Retinal pigment epithelial cell (primary cell): ENCODE measurements around the gene IQGAP2.

Source experiments
- DNase-seq: peaks from one replicate; pipeline ENCODE4 v3.0.0-alpha.2; 2010; ENCODE audit warnings: low read depth
- H3K4me3 ChIP-seq: 2 replicates; pipeline ENCODE4 v1.5.1; 2011; ENCODE audit warnings: mild to moderate bottlenecking, low read length, control low read depth, moderate library complexity
- TF ChIP-seq, protein P1 (sequence below): conservative IDR thresholded peaks from 2 replicates; pipeline ENCODE4 v1.5.1; 2011; ENCODE audit warnings: low read depth, low read length, control low read depth, inconsistent platforms

The IQGAP2 gene

DNA sequence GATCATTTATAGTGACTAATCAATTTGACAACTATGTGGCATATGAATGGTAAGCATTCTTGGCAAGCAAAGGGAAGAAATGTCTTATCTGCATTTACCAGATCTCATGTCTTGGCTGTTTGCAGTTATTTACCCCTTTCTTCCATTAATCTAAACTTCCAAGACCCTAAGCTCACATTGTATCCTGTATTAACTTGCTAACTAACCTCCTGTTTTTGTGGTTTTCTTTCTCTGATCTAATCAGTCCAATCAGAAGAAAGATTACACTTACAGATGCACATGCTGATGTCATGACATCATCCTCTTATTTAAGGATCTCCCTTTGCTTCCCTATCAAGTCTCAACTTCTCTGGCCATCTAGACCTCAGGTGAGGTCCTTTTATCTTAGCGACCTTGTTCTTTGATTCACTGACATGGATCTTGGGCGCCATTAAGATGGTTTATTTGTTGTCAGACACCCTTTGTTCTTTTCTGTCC is 124.6 kb downstream of the IQGAP2 start:
- TF ChIP-seq, protein P1, sequence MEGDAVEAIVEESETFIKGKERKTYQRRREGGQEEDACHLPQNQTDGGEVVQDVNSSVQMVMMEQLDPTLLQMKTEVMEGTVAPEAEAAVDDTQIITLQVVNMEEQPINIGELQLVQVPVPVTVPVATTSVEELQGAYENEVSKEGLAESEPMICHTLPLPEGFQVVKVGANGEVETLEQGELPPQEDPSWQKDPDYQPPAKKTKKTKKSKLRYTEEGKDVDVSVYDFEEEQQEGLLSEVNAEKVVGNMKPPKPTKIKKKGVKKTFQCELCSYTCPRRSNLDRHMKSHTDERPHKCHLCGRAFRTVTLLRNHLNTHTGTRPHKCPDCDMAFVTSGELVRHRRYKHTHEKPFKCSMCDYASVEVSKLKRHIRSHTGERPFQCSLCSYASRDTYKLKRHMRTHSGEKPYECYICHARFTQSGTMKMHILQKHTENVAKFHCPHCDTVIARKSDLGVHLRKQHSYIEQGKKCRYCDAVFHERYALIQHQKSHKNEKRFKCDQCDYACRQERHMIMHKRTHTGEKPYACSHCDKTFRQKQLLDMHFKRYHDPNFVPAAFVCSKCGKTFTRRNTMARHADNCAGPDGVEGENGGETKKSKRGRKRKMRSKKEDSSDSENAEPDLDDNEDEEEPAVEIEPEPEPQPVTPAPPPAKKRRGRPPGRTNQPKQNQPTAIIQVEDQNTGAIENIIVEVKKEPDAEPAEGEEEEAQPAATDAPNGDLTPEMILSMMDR: no peak
- H3K4me3 ChIP-seq: no peak overlapping the region
- DNase-seq: no peak

GRCh38 chr5:76528547-76529331 is 125.7 kb downstream of the IQGAP2 start:
- H3K4me3 ChIP-seq: no peak overlapping the region
- DNase-seq: no peak
- TF ChIP-seq, protein P1: no peak

DNA sequence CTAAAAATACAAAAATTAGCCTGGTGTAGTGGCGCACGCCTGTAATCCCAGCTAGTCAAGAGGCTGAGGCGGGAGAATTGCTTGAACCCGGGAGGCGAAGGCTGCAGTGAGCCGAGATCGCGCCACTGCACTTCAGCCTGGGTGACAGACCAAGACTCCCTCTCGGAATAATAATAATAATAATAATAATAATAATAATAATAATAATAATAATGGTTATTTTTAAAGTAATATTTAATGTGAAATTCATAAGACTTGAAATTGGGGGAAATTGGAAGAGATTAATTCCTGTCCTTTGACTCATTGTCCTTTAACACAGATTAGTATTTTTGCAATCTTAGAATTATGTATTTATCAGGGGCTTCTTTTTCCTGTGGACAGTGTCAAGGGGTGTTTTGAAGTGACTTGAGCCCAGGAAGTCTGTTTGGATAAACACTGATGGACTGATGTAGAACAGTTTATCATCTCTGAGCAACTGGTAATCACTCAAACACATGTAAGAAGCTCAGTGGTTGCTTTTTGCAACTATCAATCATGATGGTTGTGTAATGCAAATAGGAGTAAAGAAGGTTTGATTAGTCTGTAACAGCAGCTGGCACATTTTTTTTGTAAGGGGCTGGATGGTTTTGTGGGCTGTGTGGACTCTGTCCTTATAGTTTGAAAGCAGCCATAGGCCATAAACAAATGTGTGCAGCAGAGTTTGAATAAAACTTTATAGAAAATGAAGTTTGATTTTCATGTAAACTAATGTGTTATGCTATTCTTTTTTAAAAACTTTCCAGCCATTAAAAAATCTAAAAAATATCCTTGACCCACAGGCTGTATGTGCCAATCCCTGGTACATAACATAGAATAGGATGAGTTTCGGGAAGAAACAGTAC is 126.6 kb downstream of the IQGAP2 start:
- TF ChIP-seq, protein P1: no peak
- no peak overlapping the region for H3K4me3 ChIP-seq
- DNase-seq: no peak

DNA sequence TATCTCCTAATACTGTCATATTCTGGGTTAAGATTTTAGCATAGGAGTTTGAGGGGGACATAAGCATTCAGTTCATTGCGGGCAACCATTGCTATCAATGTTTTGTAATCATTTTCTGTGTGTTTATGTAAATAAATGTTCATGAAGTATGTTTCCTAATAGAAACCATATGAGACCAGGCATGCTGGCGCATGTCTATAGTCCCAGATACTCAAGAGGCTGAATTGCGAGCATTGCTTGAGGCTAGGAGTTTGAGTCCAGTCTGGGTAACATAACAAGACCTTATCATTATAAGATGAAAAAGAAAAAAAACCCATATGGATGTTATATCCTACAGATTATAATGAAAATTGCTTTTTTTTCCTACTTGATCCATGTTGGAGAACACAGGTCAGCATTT is 129.0 kb downstream of the IQGAP2 start:
- H3K4me3 ChIP-seq: no peak overlapping the region
- no peak for DNase-seq

DNA sequence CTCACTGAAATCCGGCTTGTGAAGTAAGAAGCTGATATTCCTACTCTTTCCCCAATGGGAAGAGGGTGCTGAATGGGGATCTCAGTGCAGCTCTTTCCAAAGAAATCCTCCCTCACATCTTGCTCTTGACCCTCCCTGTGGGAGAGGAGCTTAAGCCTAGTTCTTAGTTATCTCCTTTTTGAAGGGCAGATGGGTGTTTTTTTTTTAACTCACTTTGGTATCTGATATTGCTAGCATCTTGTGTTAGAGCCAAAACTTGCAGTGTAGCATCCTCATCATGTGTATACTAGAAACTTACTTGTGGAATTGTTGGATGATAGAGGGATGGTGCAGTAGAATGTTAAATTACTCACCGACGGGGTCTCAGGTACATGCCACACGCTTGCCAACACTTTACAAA is 129.9 kb downstream of the IQGAP2 start:
- DNase-seq: no peak

More for the DNA sequence above, 129.0 kb downstream of the IQGAP2 start:
- TF ChIP-seq, protein P1: no peak

GRCh38 chr5:76535577-76535976 is 132.5 kb downstream of the IQGAP2 start:
- H3K4me3 ChIP-seq: no peak overlapping the region
- TF ChIP-seq, protein P1: no peak
- DNase-seq: no peak

More for the DNA sequence above, 129.9 kb downstream of the IQGAP2 start:
- H3K4me3 ChIP-seq: no peak overlapping the region
- TF ChIP-seq, protein P1: no peak
